Right lobe of liver (tissue), 6 donors: ENCODE data around the gene CENPX. TPM values are rescaled to one million over a fixed set of nuclear protein-coding genes. Genes with fewer than 3 reads are reported as not detected.

ENCODE experiments used
- ATAC-seq, 4 donors: fragments of 200-7000 bp; cut with Tn5 transposase; one replicate each; pipeline ENCODE4 v1.9.1; 2020; ENCODE audit warnings: mild to moderate bottlenecking in 4 of 4, moderate library complexity in 4 of 4
- DNase-seq, 3 donors: peaks; one replicate each; pipeline ENCODE4 v3.0.0-alpha.2; 2020
- H3K27ac ChIP-seq, 3 donors: fragments of 200-600 bp; one replicate each; pipeline ENCODE4 v1.8.0; 2022
- H3K27me3 ChIP-seq, 2 donors: fragments of 200-600 bp; one replicate each; pipeline ENCODE4 v1.8.0; 2022
- H3K36me3 ChIP-seq, 4 donors: fragments of 200-600 bp; sonication (generic) in 1 of 4; one replicate each; pipeline versions ENCODE4 v1.5.1 to v1.8.0; 2017 to 2022; ENCODE audit warnings: control low read depth in 1 of 4
- H3K4me1 ChIP-seq, 4 donors: fragments of 200-600 bp; sonication (generic) in 1 of 4; one replicate each; pipeline versions ENCODE4 v1.5.1 to v1.8.0; 2017 to 2022; ENCODE audit warnings: control low read depth in 1 of 4
- H3K4me3 ChIP-seq, 3 donors: fragments of 200-600 bp; one replicate each; pipeline ENCODE4 v1.8.0; 2022
- H3K9me3 ChIP-seq, 4 donors: fragments of 200-600 bp; sonication (generic) in 1 of 4; one replicate each; pipeline versions ENCODE4 v1.5.1 to v1.8.0; 2017 to 2022; ENCODE audit warnings: control low read depth in 1 of 4
- POLR2A ChIP-seq: fragments of 450-650 bp; IDR thresholded peaks from one replicate; pipeline ENCODE4 v1.6.1; 2017; ENCODE audit warnings: antibody characterized with exemption, mild to moderate bottlenecking
- WGBS: methylation state at CpG from one replicate; pipeline ENCODE4 v1.1.6; 2018; ENCODE audit warnings: low coverage, low lambda C conversion rate; ENCODE audit not compliant: insufficient coverage; ENCODE audit errors: missing lambda C conversion rate; 5-methylcytosine and 5-hydroxymethylcytosine counted together
- intact Hi-C, 2 donors: fragments of 100-400 bp; cut with DNase I; formaldehyde crosslinking; loops; one replicate each; pipeline versions ENCODE4 v1.11.2 to v1.14.1; 2022
- total RNA-seq, 6 experiments: library from RNA; depleted of rRNA in 2 of 6; stranded (reverse); fragments of >200 nt in 2 of 6; fragmentation: NEBNext Ultra II Directional in 3 of 6; extraction: Animal tissue kit (Norgen Biotek cat#: 25700) in 3 of 6; gene quantifications; one replicate each; pipeline versions ENCODE4 v1.1.0 to v1.2.4, GENCODE V29; 2016 to 2023
- TF ChIP-seq, protein P1 (sequence below), 4 donors: fragments of 200-600 bp in 3 of 4; fragments of 450-650 bp in 1 of 4; IDR thresholded peaks; one replicate each; pipeline versions ENCODE4 v1.5.1 to v1.8.0; 2016 to 2022; ENCODE audit warnings: antibody characterized with exemption in 4 of 4, mild to moderate bottlenecking in 2 of 4
- donor health status: DM: no; HTN: yes; CAD: no.
- donor health status: DM: no; HTN: no; CAD: no.
- donor health status: DM: no; HTN: no; CAD: no.
- donor health status: DM: no; HTN: yes; CAD: no.
- donor health status: DM: no; HTN: yes; CAD: no.

The CENPX gene
- total RNA-seq, 6 experiments from 2014 or later: 27.3 to 81.1 (median 47.8) TPM

DNA sequence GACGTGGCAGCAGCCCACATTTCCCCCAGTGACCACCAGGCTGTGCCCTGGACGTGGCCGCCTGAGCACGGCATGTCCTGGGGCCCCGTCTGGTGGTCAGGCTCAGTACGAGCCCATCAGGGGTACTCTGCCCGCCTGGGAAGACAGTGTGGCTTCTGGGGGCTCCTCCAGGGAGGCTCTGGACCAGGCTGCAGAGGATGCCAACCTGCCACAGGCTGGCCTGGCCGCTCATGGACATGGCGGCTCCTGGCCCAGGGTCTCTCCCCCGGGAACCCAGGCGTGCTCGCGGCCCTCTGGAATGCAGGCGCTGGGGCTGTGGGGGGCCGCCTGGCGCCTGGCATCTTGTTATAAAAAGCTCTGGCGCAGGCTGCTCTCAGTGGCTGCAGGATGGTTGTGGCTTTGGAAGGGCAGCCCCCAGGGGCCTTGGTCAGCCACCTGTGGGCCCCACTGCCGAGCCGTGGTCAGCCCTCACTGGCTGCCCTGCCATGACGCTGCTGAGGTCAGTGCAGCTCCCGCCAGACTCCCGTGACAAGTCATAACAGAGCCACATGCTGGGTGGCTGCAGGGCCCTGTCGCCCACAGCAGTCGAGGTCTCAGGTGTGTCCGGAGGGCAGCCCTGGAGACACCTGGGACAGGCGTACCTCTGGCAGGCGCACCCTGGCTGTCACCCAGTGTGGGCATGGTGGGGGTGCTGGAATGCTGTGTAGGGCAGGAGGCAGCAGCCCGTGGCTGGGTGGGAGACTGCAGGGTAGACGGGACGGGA lies 15.0 kb downstream of the CENPX start:
- H3K36me3 ChIP-seq: peaks cover 0 to 9% (median 0%) of the 10 kb centered on the region in 4 donors
- H3K27ac ChIP-seq: no peak overlapping the region
- no peaks in the 10 kb centered on the region for H3K4me1 ChIP-seq
- ATAC-seq (no peak), DNase-seq (no peak)
- 60% methylated on average over 1 of the region's 30 CpGs for WGBS
- intact Hi-C loops: no loop called here
- no peak for TF ChIP-seq POLR2A
- TF ChIP-seq, protein P1, sequence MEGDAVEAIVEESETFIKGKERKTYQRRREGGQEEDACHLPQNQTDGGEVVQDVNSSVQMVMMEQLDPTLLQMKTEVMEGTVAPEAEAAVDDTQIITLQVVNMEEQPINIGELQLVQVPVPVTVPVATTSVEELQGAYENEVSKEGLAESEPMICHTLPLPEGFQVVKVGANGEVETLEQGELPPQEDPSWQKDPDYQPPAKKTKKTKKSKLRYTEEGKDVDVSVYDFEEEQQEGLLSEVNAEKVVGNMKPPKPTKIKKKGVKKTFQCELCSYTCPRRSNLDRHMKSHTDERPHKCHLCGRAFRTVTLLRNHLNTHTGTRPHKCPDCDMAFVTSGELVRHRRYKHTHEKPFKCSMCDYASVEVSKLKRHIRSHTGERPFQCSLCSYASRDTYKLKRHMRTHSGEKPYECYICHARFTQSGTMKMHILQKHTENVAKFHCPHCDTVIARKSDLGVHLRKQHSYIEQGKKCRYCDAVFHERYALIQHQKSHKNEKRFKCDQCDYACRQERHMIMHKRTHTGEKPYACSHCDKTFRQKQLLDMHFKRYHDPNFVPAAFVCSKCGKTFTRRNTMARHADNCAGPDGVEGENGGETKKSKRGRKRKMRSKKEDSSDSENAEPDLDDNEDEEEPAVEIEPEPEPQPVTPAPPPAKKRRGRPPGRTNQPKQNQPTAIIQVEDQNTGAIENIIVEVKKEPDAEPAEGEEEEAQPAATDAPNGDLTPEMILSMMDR (IDR thresholded peaks at IDR 0.05): no peak
- no peak overlapping the region for H3K4me3 ChIP-seq
- H3K9me3 ChIP-seq: no peaks in the 10 kb centered on the region
- no peaks in the 10 kb centered on the region for H3K27me3 ChIP-seq

DNA sequence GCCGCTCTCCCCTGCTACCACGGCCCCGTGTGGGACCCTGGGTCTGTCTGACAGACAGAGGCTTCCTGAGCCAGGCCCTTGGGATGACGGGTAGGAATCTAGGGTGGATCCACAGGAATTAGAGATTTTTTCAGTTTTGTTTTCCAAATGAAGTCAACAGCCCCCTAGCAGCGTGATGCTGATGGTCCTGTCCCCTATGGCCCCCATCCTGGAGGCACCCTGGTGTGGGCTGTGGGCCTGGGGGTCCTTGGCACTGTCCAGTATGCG lies 15.5 kb downstream of the CENPX start:
- Histone ChIP-seq H3K4me1 (no peaks in the 10 kb centered on the region), H3K27me3 (no peaks in the 10 kb centered on the region), H3K36me3 (peaks cover 0 to 8% (median 0%) of the 10 kb centered on the region in 4 donors), H3K4me3 (no peak overlapping the region), H3K27ac (no peak overlapping the region), H3K9me3 (no peaks in the 10 kb centered on the region)
- ATAC-seq: no peak
- intact Hi-C loops: no loop called here
- DNase-seq: no peak
- 92% methylated on average over 2 of the region's 6 CpGs for WGBS
- no peak for TF ChIP-seq POLR2A
- TF ChIP-seq, protein P1 (IDR thresholded peaks at IDR 0.05): no peak

DNA sequence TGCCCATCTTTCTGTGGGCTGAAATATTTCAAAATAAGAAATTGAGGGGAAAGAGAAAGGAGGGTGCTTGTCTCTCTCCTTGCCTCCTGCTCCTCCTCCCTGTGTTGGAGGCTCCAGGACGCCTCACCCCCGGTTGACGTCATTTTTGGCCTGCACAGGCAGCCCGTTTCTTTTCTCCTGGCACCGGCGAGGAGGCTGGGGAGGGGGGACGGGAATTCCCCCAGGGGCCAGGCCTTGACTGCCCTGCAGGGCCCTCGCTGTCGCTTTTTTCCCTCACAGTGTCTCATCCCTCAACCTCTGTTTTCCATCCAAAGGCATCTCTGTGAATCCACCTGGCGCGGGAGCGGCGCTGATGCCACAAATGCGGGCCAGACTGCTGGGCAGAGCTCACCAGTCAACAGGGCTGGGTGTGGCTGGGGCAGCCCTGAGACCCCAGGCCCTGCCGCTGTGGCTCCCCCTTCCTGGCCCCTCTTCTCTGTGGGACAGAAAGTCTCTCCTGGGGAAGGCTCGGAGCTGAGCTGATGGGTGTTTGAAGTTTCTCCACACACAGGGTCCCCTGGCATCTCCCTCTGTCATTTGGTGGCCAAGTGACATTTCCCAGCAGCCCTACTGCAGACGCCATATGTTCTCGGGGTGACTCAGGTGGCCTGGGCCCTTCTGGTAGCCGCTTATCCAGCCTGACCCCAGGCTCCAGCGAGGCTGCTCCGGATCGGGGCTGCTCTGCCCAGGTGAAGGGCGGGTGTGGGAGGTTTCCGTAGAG lies 16.0 kb downstream of the CENPX start:
- no peak overlapping the region for H3K4me3 ChIP-seq
- no peak for TF ChIP-seq POLR2A
- TF ChIP-seq, protein P1 (IDR thresholded peaks at IDR 0.05): no peak
- WGBS: 76% methylated on average over 11 of the region's 24 CpGs
- no peak overlapping the region for H3K27ac ChIP-seq
- H3K36me3 ChIP-seq: peaks cover 0 to 3% (median 0%) of the 10 kb centered on the region in 4 donors
- intact Hi-C loops: no loop called here
- DNase-seq (no peak), ATAC-seq (no peak)
- no peaks in the 10 kb centered on the region for H3K9me3 ChIP-seq
- no peaks in the 10 kb centered on the region for H3K4me1 ChIP-seq
- H3K27me3 ChIP-seq: no peaks in the 10 kb centered on the region

DNA sequence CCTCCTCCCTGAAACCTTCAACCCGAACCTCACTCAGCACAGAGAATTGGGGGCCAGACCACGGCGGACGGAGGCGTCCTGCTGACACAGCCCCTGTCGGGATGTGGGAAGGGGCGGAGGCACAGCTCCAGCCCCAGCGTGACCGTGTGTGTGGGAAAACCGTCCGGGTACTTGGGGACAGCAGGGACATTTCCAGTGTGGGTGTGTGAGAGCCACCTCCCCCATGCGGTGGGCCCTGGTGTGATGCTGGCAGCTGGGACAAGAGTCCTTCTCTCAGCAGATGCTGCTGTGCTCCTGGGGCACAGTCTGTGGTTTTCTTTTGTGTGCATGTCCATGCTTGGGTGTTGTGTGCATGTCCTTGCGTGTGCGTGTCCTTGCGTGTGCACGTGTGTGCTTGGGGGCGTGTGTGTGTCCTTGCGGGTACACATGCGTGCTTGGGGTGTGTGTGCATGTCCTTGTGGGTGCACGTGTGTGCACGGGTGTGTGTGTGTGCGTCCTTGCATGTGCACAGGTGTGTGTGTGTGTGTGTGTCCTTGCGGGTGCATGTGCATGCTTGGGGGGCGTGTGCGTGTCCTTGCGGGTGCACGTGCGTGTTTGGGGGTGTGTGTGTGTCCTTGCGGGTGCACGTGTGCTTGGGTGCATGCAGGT lies 16.9 kb downstream of the CENPX start:
- no peaks in the 10 kb centered on the region for H3K36me3 ChIP-seq
- ATAC-seq (no peak), DNase-seq (no peak)
- TF ChIP-seq, protein P1 (IDR thresholded peaks at IDR 0.05): no peak
- H3K27me3 ChIP-seq: no peaks in the 10 kb centered on the region
- intact Hi-C loops: no loop called here
- no peak overlapping the region for H3K4me3 ChIP-seq
- H3K27ac ChIP-seq: no peak overlapping the region
- no peaks in the 10 kb centered on the region for H3K9me3 ChIP-seq
- H3K4me1 ChIP-seq: peaks cover 0 to 3% (median under 1%) of the 10 kb centered on the region in 4 donors
- 83% methylated on average over 8 of the region's 30 CpGs for WGBS
